NCI-H146 (cell line): ENCODE results near the gene EVI5L.

ENCODE experiments used
- DNase-seq: peaks from one replicate; lab custom pipeline; 2025; lab: John Stamatoyannopoulos, UW

EVI5L gene

GRCh38 chr19:7912697-7913564 lies 82.9 kb downstream of the EVI5L start:
- no peak for DNase-seq

- no peak for DNase-seq
These were observed 83.6 kb downstream of the EVI5L start for GRCh38 chr19:7913652-7914051.

- no peak for DNase-seq
These were observed 84.1 kb downstream of the EVI5L start for GRCh38 chr19:7914099-7914498.
